SK-N-SH treated with all-trans-retinoic acid at 6 μM for 48 hours (cell line): ENCODE data around the gene TMEM116.

Source experiments
- ATAC-seq: fragments of 200-7000 bp; cut with Tn5 transposase; 3 replicates; pipeline ENCODE4 v1.9.1; 2020; ENCODE audit warnings: mild to moderate bottlenecking, moderate library complexity
- ARNTL ChIP-seq: fragments of 450-650 bp; formaldehyde crosslinking; IDR thresholded peaks from 2 replicates; pipeline ENCODE4 v1.5.0; 2020; ENCODE audit warnings: low read depth, mild to moderate bottlenecking, moderate library complexity, borderline replicate concordance
- BACH2 ChIP-seq: fragments of 250-450 bp; sonication (Bioruptor Pico); IDR thresholded peaks from 2 replicates; pipeline ENCODE4 v1.9.0; 2021; ENCODE audit warnings: mild to moderate bottlenecking, borderline replicate concordance
- CREB5 ChIP-seq: fragments of 250-450 bp; sonication (Bioruptor Pico); IDR thresholded peaks from 2 replicates; pipeline ENCODE4 v1.5.1; 2020; ENCODE audit warnings: low read depth, mild to moderate bottlenecking, moderate library complexity
- CSDC2 ChIP-seq: fragments of 250-450 bp; sonication (Bioruptor Pico); IDR thresholded peaks from 2 replicates; pipeline ENCODE4 v1.5.0; 2020; ENCODE audit warnings: mild to moderate bottlenecking, moderate library complexity
- ESRRG ChIP-seq: fragments of 250-450 bp; sonication (Bioruptor Pico); IDR thresholded peaks from 2 replicates; pipeline ENCODE4 v1.6.1; 2021; ENCODE audit warnings: mild to moderate bottlenecking
- GLIS3 ChIP-seq: fragments of 250-450 bp; sonication (Bioruptor Pico); IDR thresholded peaks from 2 replicates; pipeline ENCODE4 v1.5.0; 2020; ENCODE audit warnings: mild to moderate bottlenecking, moderate library complexity
- ISL1 ChIP-seq: fragments of 250-450 bp; sonication (Bioruptor Pico); IDR thresholded peaks from 2 replicates; pipeline ENCODE4 v2.1.2; 2022; ENCODE audit warnings: mild to moderate bottlenecking, moderate library complexity
- OSR1 ChIP-seq: fragments of 250-450 bp; sonication (Bioruptor Pico); IDR thresholded peaks from 2 replicates; pipeline ENCODE4 v1.8.0; 2022; ENCODE audit warnings: moderate library complexity, mild to moderate bottlenecking, inconsistent platforms
- PATZ1 ChIP-seq: fragments of 250-450 bp; sonication (Bioruptor Pico); IDR thresholded peaks from 2 replicates; pipeline ENCODE4 v1.8.0; 2020; ENCODE audit warnings: mild to moderate bottlenecking, moderate library complexity, borderline replicate concordance
- PPARA ChIP-seq: fragments of 250-450 bp; sonication (Bioruptor Pico); IDR thresholded peaks from 2 replicates; pipeline ENCODE4 v1.5.0; 2020; ENCODE audit warnings: mild to moderate bottlenecking, borderline replicate concordance
- RARB ChIP-seq: fragments of 250-450 bp; sonication (Bioruptor Pico); IDR thresholded peaks from 2 replicates; pipeline ENCODE4 v1.8.0; 2021; ENCODE audit warnings: mild to moderate bottlenecking, moderate library complexity
- SNAI2 ChIP-seq: fragments of 250-450 bp; sonication (Bioruptor Pico); IDR thresholded peaks from 2 replicates; pipeline ENCODE4 v1.5.0; 2020; ENCODE audit warnings: mild to moderate bottlenecking, moderate library complexity
- TCF4 ChIP-seq: fragments of 250-450 bp; sonication (Bioruptor Pico); IDR thresholded peaks from 2 replicates; pipeline ENCODE4 v1.8.0; 2021; ENCODE audit warnings: mild to moderate bottlenecking, moderate library complexity, borderline replicate concordance
- TOX ChIP-seq: fragments of 250-450 bp; sonication (Bioruptor Pico); IDR thresholded peaks from 2 replicates; pipeline ENCODE4 v1.8.0; 2021; ENCODE audit warnings: mild to moderate bottlenecking, moderate library complexity, borderline replicate concordance
- TSHZ2 ChIP-seq: fragments of 250-450 bp; sonication (Bioruptor Pico); IDR thresholded peaks from 2 replicates; pipeline ENCODE4 v1.5.0; 2020; ENCODE audit warnings: mild to moderate bottlenecking, moderate library complexity
- ZC3H10 ChIP-seq: fragments of 250-450 bp; sonication (Bioruptor Pico); IDR thresholded peaks from 2 replicates; pipeline ENCODE4 v1.5.1; 2021; ENCODE audit warnings: mild to moderate bottlenecking, moderate library complexity
- ZFP3 ChIP-seq: fragments of 250-450 bp; sonication (Bioruptor Pico); IDR thresholded peaks from 2 replicates; pipeline ENCODE4 v1.5.0; 2020; ENCODE audit warnings: mild to moderate bottlenecking, moderate library complexity
- ZFP30 ChIP-seq: fragments of 450-650 bp; formaldehyde crosslinking; IDR thresholded peaks from 2 replicates; pipeline ENCODE4 v1.5.0; 2022; ENCODE audit warnings: mild to moderate bottlenecking, moderate library complexity
- ZNF565 ChIP-seq: fragments of 450-650 bp; formaldehyde crosslinking; conservative IDR thresholded peaks from 2 replicates; pipeline ENCODE4 v1.5.0; 2020; ENCODE audit warnings: low read depth, mild to moderate bottlenecking, moderate library complexity
- ZNF70 ChIP-seq: fragments of 450-650 bp; formaldehyde crosslinking; IDR thresholded peaks from 2 replicates; pipeline ENCODE4 v1.5.0; 2020; ENCODE audit warnings: mild to moderate bottlenecking, moderate library complexity
- ZNF8 ChIP-seq: fragments of 450-650 bp; formaldehyde crosslinking; IDR thresholded peaks from 2 replicates; pipeline ENCODE4 v1.5.0; 2020; ENCODE audit warnings: mild to moderate bottlenecking, moderate library complexity

The TMEM116 gene

GRCh38 chr12:112032292-112032691, 19.3 kb upstream of the TMEM116 start:
- no peak for TF ChIP-seq ZC3H10
- no peak for TF ChIP-seq CSDC2 (CRISPR knock-in tag)
- no peak for TF ChIP-seq OSR1 (CRISPR knock-in tag)
- TF ChIP-seq ESRRG (CRISPR knock-in tag), result no peak
- TF ChIP-seq, all 23 proteins: peak for 0
- ATAC-seq, result no peak

GRCh38 chr12:112031472-112031871, 18.5 kb upstream of the TMEM116 start:
- TF ChIP-seq PPARA (CRISPR knock-in tag), result no peak
- no peak for TF ChIP-seq ZC3H10
- no peak for TF ChIP-seq ISL1 (CRISPR knock-in tag)
- no peak for TF ChIP-seq TOX (CRISPR knock-in tag)
- TF ChIP-seq OSR1 (CRISPR knock-in tag), result no peak
- no peak for TF ChIP-seq ZNF8 (CRISPR knock-in tag)
- no peak for TF ChIP-seq RARB
- no peak for ATAC-seq

GRCh38 chr12:112029301-112029700, 16.3 kb upstream of the TMEM116 start:
- no peak for TF ChIP-seq ZNF565 (CRISPR knock-in tag)
- TF ChIP-seq, all 23 proteins: peak for 0

GRCh38 chr12:112025808-112026375, 12.9 kb upstream of the TMEM116 start:
- TF ChIP-seq ISL1 (CRISPR knock-in tag) (no peak), ZNF70 (CRISPR knock-in tag) (no peak), PATZ1 (CRISPR knock-in tag) (no peak), TCF4 (no peak), TOX (CRISPR knock-in tag) (no peak), BACH2 (no peak), TSHZ2 (no peak), ARNTL (CRISPR knock-in tag) (no peak), ESRRG (CRISPR knock-in tag) (no peak), ZNF8 (CRISPR knock-in tag) (no peak), ZFP30 (no peak), PPARA (CRISPR knock-in tag) (no peak), CSDC2 (CRISPR knock-in tag) (no peak), GLIS3 (CRISPR knock-in tag) (no peak), CREB5 (CRISPR knock-in tag) (no peak), ZNF565 (CRISPR knock-in tag) (no peak), ZFP3 (CRISPR knock-in tag) (no peak), RARB (no peak)
- ATAC-seq, result no peak

More at GRCh38 chr12:112029301-112029700, 16.3 kb upstream of the TMEM116 start:
- no peak for ATAC-seq

GRCh38 chr12:112023759-112024396, 10.9 kb upstream of the TMEM116 start:
- ATAC-seq, result no peak
- TF ChIP-seq CREB5 (CRISPR knock-in tag) (no peak), ZFP3 (CRISPR knock-in tag) (no peak), CSDC2 (CRISPR knock-in tag) (no peak), TOX (CRISPR knock-in tag) (no peak), PPARA (CRISPR knock-in tag) (no peak), ISL1 (CRISPR knock-in tag) (no peak), OSR1 (CRISPR knock-in tag) (no peak), ZNF70 (CRISPR knock-in tag) (no peak), SNAI2 (no peak), TSHZ2 (no peak), ARNTL (CRISPR knock-in tag) (no peak)
